ENCODE measurements around the gene NDUFA13. TPM values are rescaled to one million over a fixed set of nuclear protein-coding genes. Genes with fewer than 3 reads are reported as not detected.

NDUFA13 gene
- total RNA-seq, 4 donors from 2014 or later, result 21.1 to 100 (median 76.0) TPM

GRCh38 chr19:19547674-19548336, 31.8 kb downstream of the NDUFA13 start:
- in situ Hi-C loops (cut with MboI; ENCODE audit: low pct_ligation_motif_present in 1 of 4, low pct_unique_long_range_greater_than_20kb in 1 of 4, low sequenced_read_pairs in 3 of 4) (loop anchor here in 3 of 4 donors (25.0 kb wide), 3 partner anchors 89 to 739 kb away; partner anchors contain the start of genes GMIP (in 1 of the 3) and LPAR2 (in 1 of the 3)), intact Hi-C loops (cut with DNase I; ENCODE audit: low total_unique reads) (no loop called here)
- H3K9me3 ChIP-seq, result no peaks in the 10 kb centered on the region
- no peak overlapping the region for H3K27ac ChIP-seq
- peaks cover 48% of the 10 kb centered on the region for H3K27me3 ChIP-seq
- no peak overlapping the region for H3K4me3 ChIP-seq
- TF ChIP-seq EP300 (IDR thresholded peaks at IDR 0.05; ENCODE audit: low read depth) (no peak), POLR2A (IDR thresholded peaks at IDR 0.05) (no peak), CTCF (IDR thresholded peaks at IDR 0.05) (no peak), POLR2AphosphoS5 (IDR thresholded peaks at IDR 0.05) (no peak)
- no peaks in the 10 kb centered on the region for H3K4me1 ChIP-seq
- WGBS, 2 donors (ENCODE audit: low coverage in 1 of 2), result 62% methylated on average over 13 of the region's 15 CpGs; no CpG with 5 or more reads in 1 of the 2 donors
- H3K36me3 ChIP-seq, result no peaks in the 10 kb centered on the region
- DNase-seq, result no peak

GRCh38 chr19:19548915-19549759, 33.1 kb downstream of the NDUFA13 start:
- Histone ChIP-seq H3K9me3 (no peaks in the 10 kb centered on the region), H3K27me3 (peaks cover 38% of the 10 kb centered on the region), H3K4me1 (no peaks in the 10 kb centered on the region), H3K36me3 (no peaks in the 10 kb centered on the region), H3K27ac (no peak overlapping the region), H3K4me3 (no peak overlapping the region)
- no peak for DNase-seq
- no peak for TF ChIP-seq CTCF (IDR thresholded peaks at IDR 0.05)
- no peak for TF ChIP-seq POLR2A (IDR thresholded peaks at IDR 0.05)
- TF ChIP-seq POLR2AphosphoS5 (IDR thresholded peaks at IDR 0.05), result no peak
- TF ChIP-seq EP300 (IDR thresholded peaks at IDR 0.05; ENCODE audit: low read depth), result no peak
- intact Hi-C loops (cut with DNase I; ENCODE audit: low total_unique reads) (no loop called here), in situ Hi-C loops (cut with MboI; ENCODE audit: low pct_ligation_motif_present in 1 of 4, low pct_unique_long_range_greater_than_20kb in 1 of 4, low sequenced_read_pairs in 3 of 4) (loop anchor here in 3 of 4 donors (25.0 kb wide), 3 partner anchors 88 to 738 kb away; partner anchors contain the start of genes GMIP (in 1 of the 3) and LPAR2 (in 1 of the 3))
- WGBS, 2 donors (ENCODE audit: low coverage in 1 of 2), result 62 to 75% methylated on average over 4 to 12 of the region's 13 CpGs

GRCh38 chr19:19549804-19550464, 33.9 kb downstream of the NDUFA13 start:
- Histone ChIP-seq H3K4me1 (no peaks in the 10 kb centered on the region), H3K27ac (no peak overlapping the region), H3K36me3 (no peaks in the 10 kb centered on the region), H3K4me3 (no peak overlapping the region), H3K9me3 (no peaks in the 10 kb centered on the region), H3K27me3 (peaks cover 38% of the 10 kb centered on the region)
- DNase-seq, result no peak
- intact Hi-C loops (cut with DNase I; ENCODE audit: low total_unique reads) (no loop called here), in situ Hi-C loops (cut with MboI; ENCODE audit: low pct_ligation_motif_present in 1 of 4, low pct_unique_long_range_greater_than_20kb in 1 of 4, low sequenced_read_pairs in 3 of 4) (loop anchor here in 3 of 4 donors (25.0 kb wide), 3 partner anchors 87 to 737 kb away; partner anchors contain the start of genes GMIP (in 1 of the 3) and LPAR2 (in 1 of the 3))
- TF ChIP-seq EP300 (IDR thresholded peaks at IDR 0.05; ENCODE audit: low read depth), result no peak
- no peak for TF ChIP-seq POLR2A (IDR thresholded peaks at IDR 0.05)
- no peak for TF ChIP-seq POLR2AphosphoS5 (IDR thresholded peaks at IDR 0.05)
- no peak for TF ChIP-seq CTCF (IDR thresholded peaks at IDR 0.05)
- WGBS, 2 donors (ENCODE audit: low coverage in 1 of 2), result 62 to 82% methylated on average over 2 to 23 of the region's 23 CpGs

GRCh38 chr19:19550485-19550929, 34.5 kb downstream of the NDUFA13 start:
- intact Hi-C loops (cut with DNase I; ENCODE audit: low total_unique reads) (no loop called here), in situ Hi-C loops (cut with MboI; ENCODE audit: low pct_ligation_motif_present in 1 of 4, low pct_unique_long_range_greater_than_20kb in 1 of 4, low sequenced_read_pairs in 3 of 4) (no loop called here)
- DNase-seq, result no peak
- TF ChIP-seq CTCF (IDR thresholded peaks at IDR 0.05), result no peak
- no peak for TF ChIP-seq EP300 (IDR thresholded peaks at IDR 0.05; ENCODE audit: low read depth)
- no peak for TF ChIP-seq POLR2A (IDR thresholded peaks at IDR 0.05)
- no peak for TF ChIP-seq POLR2AphosphoS5 (IDR thresholded peaks at IDR 0.05)
- Histone ChIP-seq H3K27me3 (peaks cover 38% of the 10 kb centered on the region), H3K4me1 (no peaks in the 10 kb centered on the region), H3K9me3 (no peaks in the 10 kb centered on the region), H3K4me3 (no peak overlapping the region), H3K27ac (no peak overlapping the region), H3K36me3 (no peaks in the 10 kb centered on the region)
- no CpG with 5 or more reads among the region's 8 CpGs for WGBS, 2 donors (ENCODE audit: low coverage in 1 of 2)
